GM15510 (cell line): Measurements from ENCODE around the gene LAMC1.

Source experiments
- POLR2A ChIP-seq: IDR thresholded peaks from 3 replicates; pipeline ENCODE4 v1.6.1; 2011; ENCODE audit warnings: borderline replicate concordance; ENCODE audit not compliant: insufficient read length; ENCODE audit errors: extremely low read depth

Gene LAMC1

DNA sequence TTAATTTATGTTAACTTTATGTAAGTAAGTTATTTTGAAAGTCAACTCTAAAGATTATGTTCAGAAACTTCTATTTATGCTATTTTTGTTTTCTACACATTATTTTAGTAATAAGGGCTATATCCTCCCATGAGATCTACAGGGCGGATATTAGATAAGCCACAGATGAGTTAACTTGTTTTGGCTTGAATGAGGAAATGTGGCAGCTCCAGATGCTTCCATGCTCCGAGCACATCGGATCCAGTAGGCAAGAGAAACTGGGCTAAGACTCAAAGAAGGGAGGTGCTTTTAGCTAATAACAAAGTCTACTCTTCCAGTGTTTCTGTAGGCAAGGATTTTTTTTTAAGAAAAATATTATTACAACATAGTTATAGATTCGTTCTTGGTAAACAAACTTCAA is 20.0 kb upstream of the LAMC1 start:
- no peak for TF ChIP-seq POLR2A

DNA sequence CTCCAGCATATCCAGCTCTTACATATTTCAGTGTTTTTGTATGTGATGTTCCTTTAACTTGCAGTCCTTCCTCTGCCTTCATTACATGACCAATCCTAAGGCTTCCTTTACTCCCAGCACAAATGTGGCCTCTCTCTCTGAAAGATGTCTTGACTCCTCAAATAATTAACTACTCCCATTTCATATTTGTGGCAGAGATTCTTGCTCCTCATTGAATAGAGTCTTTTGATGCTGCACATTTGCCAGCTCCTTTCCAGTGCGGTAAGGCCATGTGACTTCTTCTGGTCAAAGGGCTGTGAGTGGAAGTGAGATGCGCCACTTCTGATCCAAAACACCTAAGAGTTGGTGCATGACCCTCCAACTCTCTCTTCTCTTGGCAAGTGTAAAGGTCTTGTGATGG is 19.1 kb upstream of the LAMC1 start:
- no peak for TF ChIP-seq POLR2A

DNA sequence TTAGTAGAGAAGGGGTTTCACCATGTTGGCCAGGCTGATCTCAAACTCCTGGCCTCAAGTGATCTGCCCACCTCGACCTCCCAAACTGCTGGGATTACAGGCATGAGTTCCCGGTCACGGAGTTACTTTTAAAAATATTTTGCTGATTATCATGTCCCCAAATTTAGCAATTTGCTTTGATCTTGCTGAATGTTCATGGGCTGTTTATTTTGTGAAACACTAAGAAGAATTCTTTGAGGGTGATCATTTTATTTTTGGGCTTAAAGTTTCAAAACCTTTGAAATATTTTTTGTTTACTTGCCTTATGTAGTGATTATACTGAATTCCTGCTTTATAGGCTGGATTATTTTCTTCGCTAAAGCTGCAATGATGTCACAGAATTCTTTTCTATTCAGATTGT is 11.4 kb upstream of the LAMC1 start:
- TF ChIP-seq POLR2A = no peak

DNA sequence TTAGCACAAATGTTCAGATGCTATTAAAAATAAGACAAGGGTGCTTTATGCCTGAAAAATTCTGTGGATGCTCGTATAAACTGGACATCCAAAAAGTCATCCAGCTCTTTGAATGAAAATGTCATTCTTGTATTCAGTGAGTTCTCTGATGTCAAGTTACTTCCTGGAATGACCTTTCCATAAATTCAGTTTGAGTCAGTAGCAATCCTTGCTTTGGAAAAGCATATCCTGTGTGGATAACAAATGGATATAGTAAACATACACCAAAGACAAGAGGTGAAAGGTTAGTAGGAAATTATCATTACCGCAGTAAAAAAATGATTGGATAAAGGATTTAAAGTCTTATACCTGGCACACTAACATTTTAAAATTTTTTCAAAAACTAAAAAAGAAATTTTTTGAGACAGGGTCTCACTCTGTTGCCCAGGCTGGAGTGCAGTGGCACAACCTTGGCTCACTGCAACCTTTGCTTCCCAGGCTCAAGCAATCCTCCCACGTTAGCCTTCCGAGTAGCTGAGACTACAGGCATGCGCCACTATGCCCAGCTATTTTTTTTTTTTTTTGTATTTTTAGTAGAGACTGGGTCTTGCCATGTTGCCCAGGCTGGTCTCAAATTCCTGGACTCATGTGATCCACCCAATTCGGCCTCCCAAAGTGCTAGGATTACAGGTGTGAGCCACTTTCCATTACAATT is 10.8 kb upstream of the LAMC1 start:
- TF ChIP-seq POLR2A = no peak

DNA sequence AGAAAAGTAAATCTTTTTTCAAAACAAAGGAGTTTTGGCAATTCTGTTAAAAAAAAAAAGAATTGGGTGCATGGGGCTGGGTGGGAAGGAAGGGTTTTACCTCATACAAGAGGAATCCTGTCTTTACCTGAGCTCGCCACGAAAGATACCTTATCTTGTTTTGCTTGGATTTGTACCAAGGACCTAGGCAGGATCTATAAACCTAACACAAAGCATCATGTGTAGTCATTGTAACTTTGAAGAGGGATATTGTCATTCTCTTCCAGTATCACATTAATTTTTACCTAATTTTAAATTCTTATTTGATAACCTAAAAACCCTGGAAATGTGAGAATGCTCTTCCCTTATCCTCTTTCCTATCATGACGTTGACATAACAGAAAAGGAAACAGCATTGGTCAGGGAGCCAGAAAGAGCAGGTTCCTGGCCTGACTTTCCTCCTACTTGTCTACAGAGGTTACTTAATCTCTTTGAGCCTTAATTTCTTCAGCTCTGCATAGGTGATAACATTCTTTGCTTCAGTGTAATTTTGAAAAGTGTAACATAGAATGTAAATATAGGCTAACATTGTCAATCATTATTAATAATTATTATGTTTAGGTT is 4.0 kb upstream of the LAMC1 start:
- no peak for TF ChIP-seq POLR2A

DNA sequence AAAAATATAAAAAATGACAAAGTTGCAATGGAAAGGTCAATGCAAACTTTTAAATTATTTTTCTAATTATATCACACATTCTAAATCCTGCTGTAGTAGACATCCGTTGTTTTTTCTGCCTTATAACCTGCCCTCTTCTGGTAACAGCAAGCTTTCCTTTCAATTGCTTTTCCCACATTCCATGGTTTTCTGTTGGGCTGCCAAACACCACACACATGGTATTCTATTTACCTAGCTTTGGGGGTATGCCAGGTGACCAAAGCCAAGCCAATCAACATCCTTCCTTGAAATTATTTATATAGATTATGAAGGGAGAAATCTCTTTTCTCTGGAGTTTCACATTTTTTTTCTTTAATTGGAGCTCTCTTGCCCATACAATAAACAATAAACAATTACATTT is 3.4 kb upstream of the LAMC1 start:
- no peak for TF ChIP-seq POLR2A

DNA sequence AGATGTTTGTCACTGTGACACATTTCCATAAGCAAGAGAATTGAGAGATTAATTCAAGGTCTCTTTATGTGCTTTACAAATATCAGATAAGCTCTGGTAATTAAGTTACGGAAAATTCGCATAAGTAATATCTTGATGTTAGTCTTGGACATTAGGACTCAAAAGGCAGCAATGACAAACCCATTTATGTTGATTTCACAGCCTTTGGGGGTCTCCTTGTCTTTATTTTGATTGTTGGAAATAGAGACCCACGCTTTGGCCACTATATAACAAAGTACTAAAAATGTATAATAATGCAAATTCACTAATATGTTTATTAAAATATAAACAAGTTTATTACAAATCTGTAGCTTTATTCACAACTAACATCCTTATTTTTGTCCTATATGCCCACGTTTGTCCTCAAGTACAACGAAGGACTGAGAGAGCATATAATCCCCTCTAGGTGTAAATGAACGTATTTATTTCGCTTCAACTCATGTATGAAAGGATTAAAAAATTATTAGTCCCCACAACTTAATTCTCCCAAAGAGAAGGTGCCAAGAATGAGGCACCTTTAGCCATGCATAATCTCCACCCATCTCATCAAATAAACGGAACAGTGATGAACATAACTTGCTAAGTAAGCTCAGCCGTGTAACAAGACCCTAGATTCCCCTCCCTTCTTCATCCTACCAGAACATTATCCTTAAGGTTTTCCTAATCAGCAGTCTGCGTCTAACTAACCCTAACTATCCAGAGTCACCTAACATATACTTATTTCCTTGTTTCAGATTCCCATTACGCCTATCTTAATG is 1.6 kb upstream of the LAMC1 start:
- TF ChIP-seq POLR2A = no peak

DNA sequence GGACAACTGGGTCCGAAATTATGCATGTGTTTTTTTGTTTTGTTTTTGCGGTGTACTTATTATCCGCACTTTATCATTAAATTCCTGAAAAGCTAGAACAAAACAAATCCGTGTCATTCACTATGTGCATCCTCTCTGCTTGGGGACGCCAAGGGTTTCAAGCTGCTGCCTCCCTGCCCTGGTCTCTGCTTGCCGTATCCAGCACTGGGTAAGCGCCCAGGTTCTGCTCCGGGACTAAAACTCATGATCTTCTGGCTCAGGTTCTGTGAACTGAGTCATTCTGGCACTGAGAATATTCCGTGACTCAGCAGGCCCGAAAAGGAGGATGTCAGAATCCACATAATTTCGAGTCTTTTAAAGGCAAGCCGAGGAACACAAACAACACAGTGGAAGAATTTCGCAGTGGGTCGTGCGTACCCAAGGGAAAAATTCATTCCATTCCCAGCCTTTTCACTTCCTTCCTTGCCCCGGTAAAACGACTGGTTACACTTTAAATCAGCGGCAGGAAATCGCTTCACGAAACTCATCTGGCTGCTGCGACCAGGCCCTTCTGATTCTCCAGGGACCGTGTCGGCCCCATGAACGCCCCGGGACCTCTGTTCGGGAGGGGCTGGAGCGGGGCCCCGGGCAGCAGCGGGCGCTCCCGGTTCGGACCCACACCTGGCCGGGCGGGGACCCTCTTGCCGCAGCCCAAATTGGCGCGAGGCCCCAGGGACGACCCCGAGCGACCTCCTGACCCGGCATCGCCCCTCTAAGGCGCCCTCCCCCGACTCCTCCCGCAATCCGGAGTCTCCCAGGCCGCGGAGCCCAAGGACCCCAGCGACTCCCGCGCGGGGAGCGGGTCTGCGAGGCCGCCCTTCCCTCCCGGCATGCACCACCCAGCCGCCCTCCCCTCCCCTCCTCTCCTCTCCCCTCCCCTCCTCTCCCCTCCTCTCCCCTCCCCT is 746 bp upstream of the LAMC1 start:
- TF ChIP-seq POLR2A = peak; percentile 1

DNA sequence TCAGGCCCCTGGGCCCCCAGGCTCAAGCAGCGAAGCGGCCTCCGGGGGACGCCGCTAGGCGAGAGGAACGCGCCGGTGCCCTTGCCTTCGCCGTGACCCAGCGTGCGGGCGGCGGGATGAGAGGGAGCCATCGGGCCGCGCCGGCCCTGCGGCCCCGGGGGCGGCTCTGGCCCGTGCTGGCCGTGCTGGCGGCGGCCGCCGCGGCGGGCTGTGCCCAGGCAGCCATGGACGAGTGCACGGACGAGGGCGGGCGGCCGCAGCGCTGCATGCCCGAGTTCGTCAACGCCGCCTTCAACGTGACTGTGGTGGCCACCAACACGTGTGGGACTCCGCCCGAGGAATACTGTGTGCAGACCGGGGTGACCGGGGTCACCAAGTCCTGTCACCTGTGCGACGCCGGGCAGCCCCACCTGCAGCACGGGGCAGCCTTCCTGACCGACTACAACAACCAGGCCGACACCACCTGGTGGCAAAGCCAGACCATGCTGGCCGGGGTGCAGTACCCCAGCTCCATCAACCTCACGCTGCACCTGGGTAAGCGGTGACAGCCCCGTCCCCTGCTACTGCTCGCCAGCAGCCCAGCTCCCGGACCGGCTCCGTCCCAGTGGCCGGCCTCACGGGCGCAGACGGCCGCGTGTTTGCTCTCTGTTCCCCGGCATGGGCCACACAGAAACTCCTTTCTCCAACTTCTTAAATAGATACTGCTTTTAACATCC is 539 bp downstream of the LAMC1 start:
- no peak for TF ChIP-seq POLR2A

DNA sequence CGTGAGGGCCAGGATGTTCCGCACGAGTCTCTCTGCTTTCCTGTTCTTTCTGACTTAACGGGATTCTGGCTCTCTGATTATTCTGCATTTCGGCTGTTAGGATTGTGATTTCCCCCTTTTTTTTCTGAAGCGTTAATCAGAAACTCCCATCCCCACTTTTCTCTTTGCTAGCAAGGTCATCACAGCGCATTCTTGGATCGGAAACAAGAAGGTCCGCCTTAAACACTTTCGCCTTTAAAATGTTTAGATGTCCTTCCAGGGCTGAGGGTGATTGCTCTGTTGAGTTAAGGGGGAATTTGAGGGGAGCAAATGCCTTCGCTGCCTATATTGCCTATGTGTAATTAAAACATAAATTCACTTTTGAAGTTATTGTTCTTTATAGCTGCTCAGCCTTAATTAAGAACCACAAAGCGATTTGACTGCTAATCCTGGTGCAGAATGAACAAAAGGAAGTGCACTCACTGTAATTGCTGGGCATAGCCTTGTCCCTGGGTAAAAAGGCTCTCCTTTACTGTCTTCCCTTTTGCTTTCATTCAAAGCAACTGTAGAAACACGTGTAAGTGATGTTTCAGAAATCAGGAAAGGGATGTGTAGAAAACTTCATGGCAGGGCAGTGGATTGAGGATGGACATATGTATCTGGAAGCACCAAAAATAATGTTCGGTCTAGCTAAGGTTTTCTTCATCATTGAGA is 1.2 kb downstream of the LAMC1 start:
- no peak for TF ChIP-seq POLR2A

DNA sequence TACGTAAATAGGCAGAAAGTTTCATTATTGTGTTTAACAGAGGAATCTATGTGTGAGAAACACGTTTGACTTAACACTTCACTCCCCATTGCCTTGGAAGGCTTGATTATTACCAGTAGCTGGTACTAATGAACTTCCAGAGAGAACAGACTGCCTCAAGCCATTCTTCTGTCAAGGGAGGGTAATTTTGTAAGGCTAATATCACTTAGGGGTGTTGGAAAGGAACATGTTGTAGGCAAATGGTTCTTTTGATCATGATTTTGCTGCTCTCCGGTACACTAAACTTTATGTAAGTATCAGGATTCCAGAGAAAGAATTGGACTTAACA is 1.8 kb downstream of the LAMC1 start:
- no peak for TF ChIP-seq POLR2A

DNA sequence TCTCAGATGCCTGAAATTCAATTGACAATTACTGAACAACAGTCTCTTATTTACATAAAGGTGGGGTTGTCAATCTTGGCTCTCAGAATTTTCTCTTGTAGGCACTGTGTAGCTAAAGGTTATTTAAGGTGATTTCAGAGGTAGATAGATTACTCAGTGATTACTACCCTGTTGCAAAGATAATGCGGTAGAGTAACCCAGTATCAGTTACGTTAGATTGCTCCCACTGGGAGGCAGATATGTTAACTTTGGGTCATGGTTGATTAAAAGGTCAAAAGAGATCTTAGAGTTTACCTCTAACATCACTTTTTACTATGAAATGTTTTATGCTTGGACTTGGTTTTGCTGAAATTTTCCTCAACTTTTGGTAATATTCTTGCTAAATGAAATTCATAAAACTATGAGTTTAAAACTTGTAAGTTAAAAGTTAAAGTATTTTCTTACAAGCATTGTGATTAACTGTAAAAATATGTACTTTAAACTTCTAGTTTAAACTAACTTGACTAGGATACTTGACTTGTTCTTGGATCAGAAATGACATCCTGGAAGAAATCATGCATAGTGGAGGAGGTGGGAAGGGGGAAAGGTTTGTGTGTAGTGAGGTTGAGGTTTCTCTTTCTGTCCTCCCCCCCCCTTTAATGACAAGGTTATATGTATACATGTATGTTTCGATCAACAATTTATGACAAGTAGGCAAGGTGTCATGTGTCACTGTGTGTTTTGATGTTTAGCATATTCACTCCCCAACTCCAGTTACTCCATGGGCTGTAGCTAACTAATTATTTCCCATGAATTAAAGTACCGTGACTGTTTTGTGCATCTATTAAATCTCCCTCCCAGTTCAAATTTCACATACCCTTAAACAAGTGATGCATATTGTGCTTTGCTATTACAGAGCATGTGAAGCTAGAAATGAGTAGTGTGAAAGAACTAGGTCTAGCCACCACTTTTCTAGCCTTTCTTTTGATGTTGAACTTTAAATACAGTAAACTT is 2.9 kb downstream of the LAMC1 start:
- TF ChIP-seq POLR2A = no peak
